ENCODE data around the gene HOXB4. TPM values are rescaled to one million over a fixed set of nuclear protein-coding genes. Genes with fewer than 3 reads are reported as not detected.

The HOXB4 gene
- total RNA-seq, 1 experiment from 2014 or later: not detected

GRCh38 chr17:48579471-48579759 is 1.3 kb upstream of the HOXB4 start:
- Histone ChIP-seq H2BK120ac (ENCODE audit: low read depth, low read length, poor library complexity, severe bottlenecking) (no peak overlapping the region), H2AK5ac (ENCODE audit: insufficient read length, low read length) (no peak overlapping the region), H3K23me2 (ENCODE audit: insufficient read length, low read depth, low read length, poor library complexity, severe bottlenecking) (no peaks in the 10 kb centered on the region), H3K79me2 (ENCODE audit: insufficient read depth, low read length) (no peaks in the 10 kb centered on the region), H2BK20ac (ENCODE audit: low read depth, low read length, poor library complexity, severe bottlenecking) (no peak overlapping the region), H3K4ac (ENCODE audit: low read depth, low read length) (no peak overlapping the region), H4K5ac (ENCODE audit: insufficient read length, low read depth, low read length) (no peak overlapping the region), H3K4me2 (ENCODE audit: insufficient read depth, insufficient read length, low read length) (no peak overlapping the region), H3K18ac (ENCODE audit: insufficient read length, low read depth, low read length) (no peak overlapping the region), H3T11ph (ENCODE audit: low read length) (no peak overlapping the region), H2BK5ac (ENCODE audit: insufficient read length, low read length) (no peak overlapping the region), H4K91ac (ENCODE audit: insufficient read length, low read depth, low read length) (no peak overlapping the region), H2BK15ac (ENCODE audit: low read depth, low read length) (no peak overlapping the region), H3K27ac (ENCODE audit: insufficient read length, low read depth, low read length) (no peak overlapping the region), H3K9ac (ENCODE audit: extremely low read depth, insufficient read length, low read length) (no peak overlapping the region), H3K9me3 (ENCODE audit: control insufficient read depth, low read depth, low read length) (no peaks in the 10 kb centered on the region), H4K8ac (replicated peaks; ENCODE audit: insufficient read length, low read depth, low read length) (no peak overlapping the region), H3K14ac (ENCODE audit: insufficient read depth, low read length) (no peak overlapping the region), H3K79me1 (ENCODE audit: insufficient read depth, low read depth, low read length, poor library complexity, severe bottlenecking) (no peaks in the 10 kb centered on the region), H3K27me3 (ENCODE audit: insufficient read depth, low read length) (peaks cover 96% of the 10 kb centered on the region), H3K4me1 (ENCODE audit: insufficient read depth, low read length) (no peaks in the 10 kb centered on the region), H2BK12ac (ENCODE audit: insufficient read length, low read depth, low read length) (no peak overlapping the region), H3K23ac (ENCODE audit: insufficient read length, low read depth, low read length) (no peak overlapping the region), H2AFZ (ENCODE audit: low read length) (no peak overlapping the region), H3K56ac (ENCODE audit: insufficient read length, low read depth, low read length) (no peak overlapping the region), H4K20me1 (ENCODE audit: control insufficient read depth, insufficient read depth, insufficient read length) (no peaks in the 10 kb centered on the region)
- no peak for DNase-seq
- WGBS (ENCODE audit: extremely low coverage, insufficient read length, low lambda C conversion rate): no CpG with 5 or more reads among the region's 7 CpGs
- Mint-ChIP-seq H3K27me3 (ENCODE audit: low read depth) (peaks cover 65% of the 10 kb centered on the region), H3K4me1 (peaks cover 2 to 27% of the 10 kb centered on the region in 2 experiments), H3K4me3 (peak overlapping the region in 1 of 2 experiments; percentile 59; a peak in 2 of 5 replicates), H3K27ac (no peak overlapping the region; a peak in 1 of 7 replicates), H3K36me3 (ENCODE audit: insufficient read depth in 1 of 3, low read depth in 3 of 3) (no peaks in the 10 kb centered on the region; a peak in 2 of 7 replicates), H3K9me3 (peaks cover 7 to 21% of the 10 kb centered on the region in 2 experiments; a peak in 4 of 5 replicates)
- no peak for TF ChIP-seq CTCF (conservative IDR thresholded peaks at IDR 0.05)

All from H9 (cell line).